ENCODE data around the gene RAB20.

RAB20 gene

DNA sequence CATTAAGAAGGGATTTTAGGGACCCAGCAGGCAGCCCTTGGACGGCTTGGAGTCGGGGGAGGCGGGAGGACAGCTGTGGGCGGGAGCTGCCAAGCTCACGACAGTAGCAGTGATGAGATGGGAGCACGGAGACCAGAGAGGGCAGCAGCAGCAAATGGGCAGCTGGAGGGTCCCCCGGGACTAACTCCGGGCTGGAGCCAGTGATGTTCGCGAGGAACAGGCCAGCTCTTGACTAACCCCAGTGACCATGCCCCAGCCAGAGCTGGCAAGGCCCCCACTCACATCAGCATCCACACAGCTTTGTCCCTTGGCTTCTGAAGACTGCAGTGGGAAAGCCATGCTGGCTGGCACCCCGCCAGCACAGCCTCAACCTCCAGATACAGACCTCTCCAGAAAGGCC is 81.9 kb downstream of the RAB20 start:
- 78 to 84% methylated on average over 11 of the region's 11 CpGs for WGBS, 2 experiments
- peaks cover 13% of the 10 kb centered on the region for H3K4me1 ChIP-seq (ENCODE audit: control insufficient read depth, insufficient read depth, low read length)
- no peak overlapping the region for H3K4me3 ChIP-seq (ENCODE audit: insufficient read depth, low read depth, low read length)
- no peaks in the 10 kb centered on the region for H3K27me3 ChIP-seq (ENCODE audit: control insufficient read depth, insufficient read depth, low read length, poor library complexity, severe bottlenecking)
- no peaks in the 10 kb centered on the region for H3K9me3 ChIP-seq (ENCODE audit: control insufficient read depth, low read length)
- no peak overlapping the region for H3K27ac ChIP-seq (ENCODE audit: insufficient read depth, low read depth, low read length, poor library complexity, severe bottlenecking)
- H3K36me3 ChIP-seq (ENCODE audit: control insufficient read depth, insufficient read depth, low read length), result peaks cover 19% of the 10 kb centered on the region

DNA sequence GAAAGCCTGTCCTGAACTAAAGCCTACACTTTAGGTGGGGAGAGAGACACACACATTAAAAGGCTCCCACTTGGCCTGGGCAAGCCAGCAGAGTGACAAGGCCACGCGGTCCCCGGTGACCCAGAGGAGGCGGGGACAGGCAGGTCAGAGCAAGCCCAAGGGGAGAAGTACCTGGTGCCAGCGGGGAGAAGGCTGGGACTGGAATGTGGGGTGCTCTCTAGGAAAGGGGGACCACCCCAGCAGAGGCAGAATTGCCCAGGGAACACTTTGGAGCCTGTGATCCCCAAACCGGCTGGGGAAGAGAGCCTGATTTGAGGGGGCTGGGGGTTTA is 82.3 kb downstream of the RAB20 start:
- H3K4me1 ChIP-seq (ENCODE audit: control insufficient read depth, insufficient read depth, low read length), result peaks cover 13% of the 10 kb centered on the region
- no peaks in the 10 kb centered on the region for H3K9me3 ChIP-seq (ENCODE audit: control insufficient read depth, low read length)
- peaks cover 24% of the 10 kb centered on the region for H3K36me3 ChIP-seq (ENCODE audit: control insufficient read depth, insufficient read depth, low read length)
- H3K27ac ChIP-seq (ENCODE audit: insufficient read depth, low read depth, low read length, poor library complexity, severe bottlenecking), result no peak overlapping the region
- 92% methylated on average over 6 of the region's 6 CpGs for WGBS, 2 experiments
- no peaks in the 10 kb centered on the region for H3K27me3 ChIP-seq (ENCODE audit: control insufficient read depth, insufficient read depth, low read length, poor library complexity, severe bottlenecking)
- H3K4me3 ChIP-seq (ENCODE audit: insufficient read depth, low read depth, low read length), result no peak overlapping the region

DNA sequence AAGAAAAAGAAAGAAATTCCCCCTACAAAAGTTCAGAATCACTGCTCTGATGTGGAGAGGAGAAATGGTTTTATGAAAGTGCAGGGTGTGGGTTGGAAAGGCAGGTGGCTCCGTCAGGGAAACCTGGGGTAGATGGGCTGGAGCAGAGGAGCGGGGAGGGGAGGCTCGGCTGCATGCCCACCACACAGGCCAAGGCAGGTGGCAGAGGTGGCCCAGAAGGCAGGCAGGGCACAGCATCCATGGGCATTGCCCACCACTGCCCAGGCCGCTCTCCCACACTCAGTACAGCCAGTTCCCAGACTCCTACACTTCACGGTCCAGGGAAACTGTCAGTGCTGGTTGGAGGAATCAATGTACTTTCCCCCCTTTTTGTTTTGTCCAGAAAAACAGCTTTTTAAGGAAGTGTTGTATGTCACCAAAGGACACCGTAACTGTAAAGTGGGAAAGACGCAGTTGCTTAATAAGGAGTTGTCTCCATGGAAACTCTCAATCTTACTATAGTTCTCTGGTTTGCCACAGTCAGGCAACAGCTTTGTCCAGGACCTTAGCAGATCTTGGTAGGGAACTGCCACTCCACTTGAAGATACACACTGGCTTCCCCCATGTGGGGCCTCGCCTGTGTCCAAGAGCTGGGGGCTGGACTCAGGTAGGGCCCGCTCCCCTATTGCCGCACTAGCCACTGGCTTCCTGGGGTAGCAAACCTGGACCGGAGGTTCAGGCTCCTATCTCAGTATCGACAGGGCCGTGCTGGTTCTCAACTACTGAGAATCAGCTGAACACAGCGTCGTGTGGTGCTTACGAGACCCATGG is 82.9 kb downstream of the RAB20 start:
- H3K36me3 ChIP-seq (ENCODE audit: control insufficient read depth, insufficient read depth, low read length), result peaks cover 26% of the 10 kb centered on the region
- H3K4me1 ChIP-seq (ENCODE audit: control insufficient read depth, insufficient read depth, low read length), result peaks cover 13% of the 10 kb centered on the region
- WGBS, 2 experiments, result 94 to 95% methylated on average over 16 of the region's 16 CpGs
- H3K27me3 ChIP-seq (ENCODE audit: control insufficient read depth, insufficient read depth, low read length, poor library complexity, severe bottlenecking), result no peaks in the 10 kb centered on the region
- no peak overlapping the region for H3K27ac ChIP-seq (ENCODE audit: insufficient read depth, low read depth, low read length, poor library complexity, severe bottlenecking)
- H3K4me3 ChIP-seq (ENCODE audit: insufficient read depth, low read depth, low read length), result no peak overlapping the region
- H3K9me3 ChIP-seq (ENCODE audit: control insufficient read depth, low read length), result no peaks in the 10 kb centered on the region

DNA sequence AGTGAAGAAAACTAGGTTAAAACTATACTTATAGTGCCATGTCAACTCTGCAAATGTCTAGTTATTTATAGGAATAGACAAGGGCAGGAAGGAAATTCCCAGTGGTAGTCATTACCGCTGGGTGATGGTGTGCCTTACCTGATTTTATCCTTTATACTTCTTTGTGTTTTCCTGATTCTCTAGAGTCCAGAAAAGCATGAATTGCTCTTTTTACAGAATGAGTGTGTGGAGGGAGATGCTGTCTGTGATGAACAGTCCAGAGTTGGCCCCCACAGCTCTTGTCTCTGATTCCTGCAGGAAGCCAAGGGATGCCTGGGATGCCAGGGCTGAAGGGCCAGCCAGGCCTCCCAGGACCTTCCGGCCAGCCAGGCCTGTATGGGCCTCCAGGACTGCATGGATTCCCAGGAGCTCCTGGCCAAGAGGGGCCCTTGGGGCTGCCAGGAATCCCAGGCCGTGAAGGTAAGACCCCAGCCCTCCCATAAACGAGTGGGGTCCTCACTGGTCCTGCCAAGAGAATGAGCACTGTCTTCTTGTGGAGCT is 83.7 kb downstream of the RAB20 start:
- Histone ChIP-seq H3K4me3 (ENCODE audit: insufficient read depth, low read depth, low read length) (no peak overlapping the region), H3K4me1 (ENCODE audit: control insufficient read depth, insufficient read depth, low read length) (peaks cover 13% of the 10 kb centered on the region), H3K27me3 (ENCODE audit: control insufficient read depth, insufficient read depth, low read length, poor library complexity, severe bottlenecking) (no peaks in the 10 kb centered on the region), H3K36me3 (ENCODE audit: control insufficient read depth, insufficient read depth, low read length) (peaks cover 27% of the 10 kb centered on the region), H3K9me3 (ENCODE audit: control insufficient read depth, low read length) (no peaks in the 10 kb centered on the region), H3K27ac (ENCODE audit: insufficient read depth, low read depth, low read length, poor library complexity, severe bottlenecking) (no peak overlapping the region)
- 91 to 95% methylated on average over 4 of the region's 4 CpGs for WGBS, 2 experiments

DNA sequence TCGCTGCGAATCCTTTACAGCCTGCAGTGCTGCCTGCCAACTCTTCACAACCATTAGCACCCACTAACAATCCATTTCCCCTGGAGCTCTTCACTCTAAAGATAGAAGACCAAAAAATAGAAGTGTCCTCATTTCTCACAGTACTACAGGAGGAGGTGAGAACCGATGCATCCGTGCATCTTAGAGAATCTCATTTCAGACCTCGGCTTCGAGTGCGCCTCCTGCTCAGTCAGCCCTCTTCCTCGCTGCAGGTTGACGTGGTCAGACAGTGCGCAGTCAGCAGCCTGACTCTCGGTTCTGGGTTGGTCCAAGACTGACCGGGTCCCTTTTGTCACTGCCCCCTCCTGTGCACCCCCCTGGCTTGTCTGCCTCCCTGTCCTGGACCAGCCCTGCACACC is 85.3 kb downstream of the RAB20 start:
- WGBS, 2 experiments, result 97% methylated on average over 12 of the region's 12 CpGs
- Histone ChIP-seq H3K4me1 (ENCODE audit: control insufficient read depth, insufficient read depth, low read length) (peaks cover 13% of the 10 kb centered on the region), H3K36me3 (ENCODE audit: control insufficient read depth, insufficient read depth, low read length) (peaks cover 36% of the 10 kb centered on the region), H3K27me3 (ENCODE audit: control insufficient read depth, insufficient read depth, low read length, poor library complexity, severe bottlenecking) (no peaks in the 10 kb centered on the region), H3K27ac (ENCODE audit: insufficient read depth, low read depth, low read length, poor library complexity, severe bottlenecking) (no peak overlapping the region), H3K9me3 (ENCODE audit: control insufficient read depth, low read length) (no peaks in the 10 kb centered on the region), H3K4me3 (ENCODE audit: insufficient read depth, low read depth, low read length) (no peak overlapping the region)

DNA sequence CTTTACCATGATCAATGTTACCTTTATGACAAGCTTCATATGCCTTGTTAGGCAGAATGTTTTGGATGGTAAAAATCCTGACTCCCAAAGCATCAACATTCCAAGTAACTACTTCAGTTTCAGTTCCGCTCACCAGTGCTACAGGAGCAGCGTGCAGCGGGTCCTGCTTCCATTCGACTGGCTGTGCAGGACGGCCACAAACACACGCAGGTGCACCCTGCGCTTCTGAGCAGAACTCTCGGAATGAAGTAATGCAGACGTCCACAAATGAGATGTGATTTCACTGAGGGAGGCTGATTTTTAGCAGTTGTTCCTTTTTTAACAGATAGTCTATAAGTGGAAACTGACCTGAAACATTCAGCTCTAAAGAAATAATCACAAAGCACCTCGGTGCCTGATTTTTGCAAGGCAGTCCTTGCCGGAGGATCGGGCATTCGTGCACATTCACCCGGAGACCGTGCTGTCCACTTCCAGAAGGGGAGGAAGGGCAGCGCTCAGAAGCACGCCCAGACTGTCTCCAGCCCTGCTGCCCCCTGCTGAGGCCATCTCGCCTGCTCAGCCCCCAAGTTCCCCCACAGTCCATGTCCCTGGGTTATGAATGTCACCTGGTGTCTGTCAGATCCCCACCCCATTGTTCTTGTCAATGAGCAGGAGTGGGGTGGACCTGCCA is 85.8 kb downstream of the RAB20 start:
- no peaks in the 10 kb centered on the region for H3K27me3 ChIP-seq (ENCODE audit: control insufficient read depth, insufficient read depth, low read length, poor library complexity, severe bottlenecking)
- H3K9me3 ChIP-seq (ENCODE audit: control insufficient read depth, low read length), result no peaks in the 10 kb centered on the region
- no peak overlapping the region for H3K4me3 ChIP-seq (ENCODE audit: insufficient read depth, low read depth, low read length)
- no peak overlapping the region for H3K27ac ChIP-seq (ENCODE audit: insufficient read depth, low read depth, low read length, poor library complexity, severe bottlenecking)
- H3K4me1 ChIP-seq (ENCODE audit: control insufficient read depth, insufficient read depth, low read length), result peaks cover 13% of the 10 kb centered on the region
- 93 to 95% methylated on average over 18 of the region's 18 CpGs for WGBS, 2 experiments
- peaks cover 38% of the 10 kb centered on the region for H3K36me3 ChIP-seq (ENCODE audit: control insufficient read depth, insufficient read depth, low read length)

DNA sequence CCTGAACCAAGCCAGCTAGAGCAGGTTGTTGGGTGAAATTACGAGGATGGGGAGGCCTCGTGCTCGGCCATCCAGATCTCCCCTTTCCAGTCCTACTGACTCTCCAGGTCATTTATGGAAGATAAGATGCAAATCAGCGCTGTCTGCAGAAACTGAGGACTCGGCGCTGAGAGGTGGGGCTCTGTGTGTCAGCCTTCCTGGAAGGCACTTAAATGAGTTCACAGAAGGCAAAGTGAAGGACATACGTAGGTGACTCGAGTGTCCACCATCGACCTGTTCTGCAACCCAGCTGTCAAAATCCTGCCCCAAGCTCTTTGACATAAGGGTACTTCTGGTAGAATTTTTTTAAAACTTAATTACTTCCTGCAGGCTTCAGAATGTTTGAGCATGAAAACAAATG is 86.4 kb downstream of the RAB20 start:
- Histone ChIP-seq H3K9me3 (ENCODE audit: control insufficient read depth, low read length) (no peaks in the 10 kb centered on the region), H3K4me3 (ENCODE audit: insufficient read depth, low read depth, low read length) (no peak overlapping the region), H3K27ac (ENCODE audit: insufficient read depth, low read depth, low read length, poor library complexity, severe bottlenecking) (no peak overlapping the region), H3K27me3 (ENCODE audit: control insufficient read depth, insufficient read depth, low read length, poor library complexity, severe bottlenecking) (no peaks in the 10 kb centered on the region), H3K4me1 (ENCODE audit: control insufficient read depth, insufficient read depth, low read length) (peaks cover 13% of the 10 kb centered on the region), H3K36me3 (ENCODE audit: control insufficient read depth, insufficient read depth, low read length) (peaks cover 38% of the 10 kb centered on the region)
- WGBS, 2 experiments, result 96% methylated on average over 9 of the region's 9 CpGs

DNA sequence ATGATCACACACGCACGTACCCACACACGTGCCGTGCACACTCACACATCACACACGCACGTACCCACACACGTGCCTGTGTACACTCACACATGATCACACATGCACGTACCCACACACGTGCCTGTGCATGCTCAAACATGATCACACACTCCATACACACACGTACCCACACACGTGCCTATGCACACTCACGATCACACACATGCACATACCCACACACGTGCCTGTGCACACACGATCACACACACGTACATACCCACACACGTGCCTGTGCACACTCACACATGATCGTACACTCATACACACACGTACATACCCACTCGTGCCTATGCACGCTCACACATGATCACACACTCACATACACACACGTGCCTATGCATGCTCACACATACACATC is 86.8 kb downstream of the RAB20 start:
- 92 to 93% methylated on average over 21 of the region's 21 CpGs for WGBS, 2 experiments
- H3K27me3 ChIP-seq (ENCODE audit: control insufficient read depth, insufficient read depth, low read length, poor library complexity, severe bottlenecking), result no peaks in the 10 kb centered on the region
- H3K4me3 ChIP-seq (ENCODE audit: insufficient read depth, low read depth, low read length), result no peak overlapping the region
- H3K36me3 ChIP-seq (ENCODE audit: control insufficient read depth, insufficient read depth, low read length), result peaks cover 40% of the 10 kb centered on the region
- H3K4me1 ChIP-seq (ENCODE audit: control insufficient read depth, insufficient read depth, low read length), result peaks cover 10% of the 10 kb centered on the region
- H3K9me3 ChIP-seq (ENCODE audit: control insufficient read depth, low read length), result no peaks in the 10 kb centered on the region
- no peak overlapping the region for H3K27ac ChIP-seq (ENCODE audit: insufficient read depth, low read depth, low read length, poor library complexity, severe bottlenecking)
